ENCODE results near the gene NPL.

Gene NPL

GRCh38 chr1:182778862-182779261 is 10.7 kb upstream of the NPL start:
- no peak for DNase-seq (ENCODE audit: low read depth)

DNA sequence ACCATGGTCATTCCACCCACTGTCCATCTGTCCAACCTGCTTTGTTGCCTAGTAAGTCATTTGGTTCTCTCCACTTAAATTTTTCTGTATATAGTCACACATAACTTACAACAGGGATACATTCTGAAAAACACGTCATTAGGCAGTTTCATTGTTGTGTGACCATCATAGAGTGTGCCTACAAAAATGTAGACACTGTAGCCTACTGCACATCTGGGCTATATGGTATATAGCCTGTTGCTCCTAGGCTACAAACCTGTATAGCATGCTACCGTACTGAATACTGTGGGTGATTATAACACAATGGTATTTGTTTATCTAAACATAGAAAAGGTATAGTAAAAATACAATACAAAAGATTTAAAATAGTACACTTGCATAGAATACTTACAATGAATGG is 10.0 kb upstream of the NPL start:
- DNase-seq (ENCODE audit: low read depth), result no peak

DNA sequence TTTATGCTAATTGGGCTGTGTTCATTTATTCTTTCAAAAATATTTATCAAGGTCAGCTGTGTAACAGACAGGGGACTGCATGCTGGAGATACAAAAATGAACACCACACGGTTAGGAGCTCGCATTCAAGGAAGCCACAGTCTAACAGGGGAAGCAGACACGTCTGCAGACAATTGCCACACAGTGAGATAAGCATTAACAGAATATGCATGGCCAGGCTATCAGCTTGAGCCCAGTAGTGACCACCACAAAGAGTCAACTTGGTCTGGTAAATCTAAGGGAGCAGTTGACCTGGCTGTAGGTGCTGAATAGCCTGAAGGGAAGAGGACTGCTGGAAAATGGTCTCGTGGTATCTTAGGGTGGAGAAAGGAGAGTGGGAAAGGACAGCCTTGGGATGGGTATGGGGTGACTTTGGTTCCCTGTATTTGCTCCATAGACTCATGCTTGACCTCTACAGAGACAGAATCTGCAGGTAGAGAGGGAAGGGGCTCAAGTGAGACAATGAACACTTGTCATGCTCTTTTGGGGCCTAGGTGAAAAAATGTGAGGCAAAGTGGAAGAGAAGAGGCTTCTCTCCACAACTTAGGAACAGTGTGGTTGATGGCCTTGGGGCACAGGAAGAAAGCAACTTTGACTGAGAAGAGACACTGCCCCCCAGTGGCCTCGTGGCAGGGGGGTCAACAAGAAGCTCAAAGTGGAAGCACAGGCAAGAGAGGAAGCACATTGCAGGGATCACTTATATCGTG is 7.6 kb upstream of the NPL start:
- DNase-seq (ENCODE audit: low read depth), result peak; percentile 61

GRCh38 chr1:182782587-182782913 is 7.0 kb upstream of the NPL start:
- DNase-seq (ENCODE audit: low read depth), result no peak

DNA sequence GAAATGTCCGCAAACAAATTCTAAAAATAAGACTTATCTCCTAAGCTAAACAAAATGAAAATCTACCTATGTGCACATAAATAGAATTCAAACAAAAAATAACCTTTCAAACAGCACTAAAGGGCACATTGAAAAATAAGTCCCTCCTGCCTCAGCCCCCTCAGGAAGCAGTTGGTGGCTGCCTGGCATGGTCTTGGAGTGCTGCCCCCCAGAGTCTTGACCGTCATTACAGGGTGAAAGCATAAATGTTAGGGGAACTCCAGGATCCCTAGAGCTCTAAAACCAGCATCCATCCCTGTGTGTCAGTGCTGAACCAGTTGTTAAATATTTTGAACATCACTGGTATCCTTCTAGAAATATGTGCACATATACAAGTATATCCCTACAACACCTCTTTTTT is 6.5 kb upstream of the NPL start:
- no peak for DNase-seq (ENCODE audit: low read depth)

GRCh38 chr1:182784556-182785171 is 4.9 kb upstream of the NPL start:
- no peak for DNase-seq (ENCODE audit: low read depth)

DNA sequence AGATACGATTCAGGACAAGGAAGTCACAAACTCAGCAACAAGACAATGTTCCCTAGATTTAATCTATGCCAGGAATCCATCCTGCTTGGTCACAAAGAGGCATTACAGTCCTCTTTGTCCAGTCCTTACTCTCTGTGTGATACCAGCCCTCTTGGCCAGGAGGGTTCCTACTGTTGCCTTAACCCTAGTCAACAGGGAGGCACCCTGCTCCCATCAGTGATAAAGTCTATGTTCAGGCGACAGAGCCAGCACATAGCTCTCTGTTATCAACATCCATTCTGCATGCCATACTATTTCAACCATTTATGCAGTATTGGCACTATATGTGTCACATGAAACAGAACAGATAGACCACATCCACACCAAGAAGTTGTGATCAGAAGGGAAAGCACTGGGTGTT is 4.4 kb upstream of the NPL start:
- DNase-seq (ENCODE audit: low read depth), result no peak

DNA sequence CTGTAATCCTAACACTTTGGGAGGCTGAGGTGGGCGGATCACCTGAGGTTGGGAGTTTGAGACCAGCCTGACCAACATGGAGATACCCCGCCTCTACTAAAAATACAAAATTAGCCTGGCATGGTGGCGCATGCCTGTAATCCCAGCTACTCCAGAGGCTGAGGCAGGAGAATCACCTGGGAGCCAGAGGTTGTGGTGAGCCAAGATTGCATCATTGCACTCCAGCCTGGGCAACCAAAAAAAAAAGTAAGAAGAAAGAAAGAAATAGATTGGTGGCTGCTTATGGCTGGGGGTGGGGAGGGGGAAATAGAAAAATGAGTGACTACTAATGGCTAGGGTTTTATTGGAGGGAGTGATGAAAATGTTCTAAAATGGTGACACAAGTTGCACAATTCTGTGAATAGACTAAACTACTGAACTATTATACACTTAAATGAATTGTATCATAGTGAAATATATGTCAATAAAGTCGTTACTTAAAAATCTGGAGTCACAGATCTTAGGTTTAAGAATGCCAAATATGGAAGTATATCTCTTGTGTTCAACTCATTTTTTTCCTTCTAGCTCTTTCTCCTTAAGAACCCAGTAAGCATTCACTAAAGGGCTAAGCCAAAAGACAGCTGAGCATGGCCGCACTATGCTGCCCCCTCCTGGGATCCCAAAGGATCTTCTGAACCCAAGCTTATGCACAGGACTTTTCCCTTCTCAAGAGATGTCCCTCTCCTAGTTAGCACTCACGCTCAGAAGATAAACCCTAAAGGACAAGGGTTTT is 3.2 kb upstream of the NPL start:
- peak; percentile 52 for DNase-seq (ENCODE audit: low read depth)

DNA sequence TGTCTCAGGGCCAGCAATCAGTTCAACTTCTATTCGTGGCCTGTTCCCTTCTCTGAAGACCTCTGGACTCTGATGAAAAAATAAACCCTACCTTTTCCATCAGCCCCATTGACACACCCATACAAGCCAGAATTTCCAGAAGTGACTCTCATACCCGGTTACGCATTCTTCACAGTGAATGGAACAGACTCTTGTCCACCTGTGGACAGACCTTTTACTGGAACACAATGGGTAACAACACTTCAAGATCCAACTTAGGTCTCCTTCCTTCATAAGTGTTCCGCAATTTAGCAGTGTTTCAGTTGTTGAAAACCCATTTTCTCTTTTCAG is 2.6 kb upstream of the NPL start:
- no peak for DNase-seq (ENCODE audit: low read depth)

GRCh38 chr1:182791281-182792179 is 2.0 kb downstream of the NPL start:
- DNase-seq (ENCODE audit: low read depth), result no peak

DNA sequence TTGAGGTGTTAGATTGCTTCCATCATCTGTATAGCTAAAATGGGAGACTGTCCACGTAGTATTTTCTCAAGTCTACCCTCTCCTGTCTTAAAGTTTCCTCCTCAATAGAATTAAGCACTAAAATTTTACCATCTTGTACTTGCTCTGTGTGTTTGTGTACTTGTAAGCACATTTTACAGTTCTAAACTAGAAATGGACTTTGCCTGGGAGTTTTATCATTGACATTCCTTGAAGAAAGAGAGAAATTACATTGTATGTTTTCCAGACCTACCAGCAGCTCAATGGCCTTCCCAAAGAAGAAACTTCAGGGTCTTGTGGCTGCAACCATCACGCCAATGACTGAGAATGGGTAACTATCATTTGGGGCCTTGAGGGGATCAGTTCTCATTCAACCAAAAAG is 4.5 kb downstream of the NPL start:
- DNase-seq (ENCODE audit: low read depth), result no peak

GRCh38 chr1:182794676-182795201 is 5.2 kb downstream of the NPL start:
- DNase-seq (ENCODE audit: low read depth), result no peak

DNA sequence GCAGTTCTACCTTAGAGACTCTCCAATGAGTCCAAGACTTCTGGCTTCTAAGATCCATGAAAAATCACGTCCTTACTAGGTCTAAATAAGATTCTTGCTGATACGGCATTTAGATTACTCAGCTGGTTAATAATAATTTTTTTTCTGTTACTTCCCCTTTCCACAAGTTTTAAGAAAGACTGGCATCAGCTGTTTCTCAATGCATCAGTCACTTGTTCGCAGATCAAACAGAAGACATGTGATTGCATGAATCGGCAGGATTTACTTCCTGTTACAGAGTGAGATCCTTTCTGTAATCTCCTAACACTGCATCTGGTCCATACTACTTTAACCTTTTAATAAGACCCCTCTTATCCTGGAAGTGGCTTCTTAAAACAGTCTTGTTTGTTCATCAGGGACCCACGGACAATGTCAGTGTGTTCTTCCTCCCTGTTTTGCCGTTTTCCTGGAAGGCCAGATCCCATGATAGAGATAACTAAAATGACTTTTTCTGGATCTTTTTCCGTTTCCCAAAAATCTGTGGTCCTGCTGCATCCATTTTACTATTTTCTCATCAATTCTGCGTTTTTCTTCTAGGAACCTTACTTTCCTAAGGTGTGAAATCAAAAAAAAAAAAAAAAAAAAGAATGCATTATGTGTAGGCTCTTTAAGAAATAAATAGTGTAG is 6.1 kb downstream of the NPL start:
- no peak for DNase-seq (ENCODE audit: low read depth)

DNA sequence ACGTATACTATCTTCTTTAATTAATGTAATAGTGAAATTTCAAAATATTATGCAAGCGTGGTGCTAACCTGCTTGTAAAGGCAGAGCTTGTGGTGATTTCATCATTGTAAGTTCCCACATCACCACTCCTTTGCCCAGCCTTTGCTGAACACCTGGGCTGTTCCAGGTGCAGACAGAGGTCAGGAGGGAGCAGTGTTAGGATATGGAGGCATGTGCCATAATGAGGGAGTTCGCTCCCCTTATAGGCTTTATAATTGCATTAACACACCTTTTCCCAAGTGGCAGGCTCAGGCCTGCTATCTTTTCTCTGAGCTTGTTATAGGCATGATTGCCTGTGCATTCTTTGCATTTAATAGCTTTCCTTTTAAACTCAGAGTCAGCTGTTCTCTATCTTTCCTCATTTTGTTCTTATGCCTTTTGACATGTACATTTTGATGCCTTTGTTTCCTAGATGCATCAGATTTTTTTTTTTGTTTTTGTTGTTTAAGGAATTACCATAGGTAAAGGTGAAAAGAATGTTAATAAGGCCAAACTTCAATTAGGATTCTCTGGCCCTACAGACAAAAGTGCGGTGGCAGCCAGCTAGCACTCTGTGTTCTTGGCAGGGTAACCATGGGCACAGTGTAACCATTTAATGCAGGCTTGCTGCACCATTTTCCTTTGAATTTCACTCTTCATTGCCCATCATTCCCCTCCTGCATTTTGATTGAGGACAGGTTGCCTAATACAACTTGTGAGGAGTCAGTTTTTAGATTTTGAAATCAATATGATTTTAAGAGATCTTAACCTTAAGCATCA is 12.6 kb downstream of the NPL start:
- DNase-seq (ENCODE audit: low read depth), result no peak

DNA sequence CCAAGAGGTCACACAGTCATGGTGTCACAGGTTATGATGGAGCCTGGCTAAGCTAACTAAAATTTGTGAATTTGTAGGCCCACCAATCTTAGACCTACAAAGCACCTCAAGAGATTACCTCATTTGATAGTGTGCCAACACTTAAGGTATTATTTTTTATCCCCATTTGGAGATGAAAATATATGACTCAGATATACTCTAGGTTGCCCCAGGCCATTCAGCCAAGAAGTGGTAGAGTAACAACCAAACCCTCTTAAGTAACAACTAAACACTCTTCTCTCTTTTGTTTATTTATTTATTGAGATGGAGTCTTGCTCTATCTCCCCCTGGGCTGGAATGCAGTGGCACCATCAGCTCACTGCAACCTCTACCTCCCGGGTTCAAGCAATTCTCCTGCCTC is 14.3 kb downstream of the NPL start:
- no peak for DNase-seq (ENCODE audit: low read depth)

GRCh38 chr1:182806015-182806678 is 16.6 kb downstream of the NPL start:
- no peak for DNase-seq (ENCODE audit: low read depth)

DNA sequence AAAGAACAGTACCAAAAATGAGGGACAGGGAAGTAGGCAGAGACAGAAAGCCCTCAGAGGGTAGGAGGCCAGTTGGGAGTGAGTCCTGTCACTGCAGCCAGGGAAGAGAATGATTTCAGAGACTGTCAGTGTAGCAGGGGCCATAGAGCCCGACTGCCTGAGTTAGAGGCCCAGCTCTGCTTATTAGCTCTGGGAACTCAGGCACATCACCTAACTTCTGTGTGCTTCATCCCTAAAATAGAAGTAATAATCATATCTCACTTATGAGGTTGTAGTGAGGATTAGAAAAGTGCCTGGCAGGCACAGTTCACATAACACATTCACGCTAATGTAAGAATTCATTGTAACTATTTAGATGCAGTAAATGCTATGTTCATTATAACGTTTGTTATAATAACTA is 18.3 kb downstream of the NPL start:
- no peak for DNase-seq (ENCODE audit: low read depth)

- DNase-seq (ENCODE audit: low read depth), result no peak
Measured at GRCh38 chr1:182809414-182809957, 19.9 kb downstream of the NPL start.

GRCh38 chr1:182811975-182812722 is 22.6 kb downstream of the NPL start:
- no peak for DNase-seq (ENCODE audit: low read depth)
